C1 segment of cervical spinal cord (tissue), 14 donors: ENCODE data around the gene MRPS25.
A peak's percentile ranks its signal among the peaks of the same experiment; 100 is the strongest.

Source experiments
- DNase-seq, 14 donors: peaks; one replicate each; lab custom pipeline; 2025; lab: John Stamatoyannopoulos, UW

The MRPS25 gene

DNA sequence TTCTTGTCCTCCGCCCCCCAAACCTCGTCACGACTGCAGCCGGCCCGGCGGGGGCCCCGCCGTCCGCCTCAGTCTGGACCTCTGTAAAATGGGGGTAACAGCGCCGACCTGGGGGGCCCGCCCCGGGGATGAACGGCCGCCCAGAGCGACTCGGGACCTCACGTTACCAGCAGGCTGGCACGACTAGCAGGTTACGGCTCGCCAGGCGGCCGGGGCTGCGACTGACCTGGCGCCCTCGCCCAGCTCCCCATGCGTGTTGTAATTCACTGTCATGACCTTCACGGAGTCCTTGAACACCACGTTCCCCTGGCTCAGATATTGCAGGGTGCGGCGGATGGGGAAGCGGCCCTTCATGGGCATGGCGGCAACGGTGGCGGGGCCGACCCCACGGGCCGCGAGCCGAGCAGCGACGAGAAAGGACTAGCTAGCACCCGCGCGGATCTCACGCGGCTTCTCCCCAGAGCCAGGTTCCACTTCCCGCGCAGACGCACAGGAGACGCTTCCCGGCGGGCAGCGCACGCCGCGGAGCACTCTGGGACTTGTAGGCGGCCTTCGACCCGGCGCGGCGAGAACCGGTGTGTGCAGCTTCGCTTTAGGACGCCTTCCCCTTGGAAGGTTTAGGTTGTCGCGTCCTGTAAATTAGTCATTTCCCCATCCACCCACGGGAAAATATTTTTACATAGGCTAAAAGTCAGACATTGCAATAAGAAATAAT, at the start of gene MRPS25:
Gene MRPS25, minus strand, starts transcription at position 481 of the 715 bp plus-strand sequence. Its CDS starts 121 bp downstream, at position 360.
- DNase-seq: peak; percentile 55 to 90 (median 83)

DNA sequence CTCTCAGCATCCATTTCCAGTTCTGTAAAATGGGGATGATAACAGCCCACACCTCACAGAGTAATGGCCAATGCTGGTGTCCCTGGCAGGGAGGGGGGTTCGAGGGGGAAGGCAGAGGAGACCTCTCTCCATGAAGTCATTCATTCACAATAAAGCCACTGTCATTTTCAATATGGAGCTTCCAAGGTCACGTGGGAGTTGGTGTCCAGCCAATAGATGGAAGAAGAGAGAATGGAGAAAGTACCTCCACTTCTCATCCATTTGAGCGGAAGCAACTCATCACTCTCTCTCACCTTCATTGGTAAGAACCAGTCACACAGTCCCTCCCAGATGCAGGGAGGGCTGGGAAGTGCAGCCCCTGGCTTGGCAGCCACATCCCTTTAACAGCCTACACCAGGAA, 48.8 kb upstream of the MRPS25 start:
- DNase-seq: no peak

DNA sequence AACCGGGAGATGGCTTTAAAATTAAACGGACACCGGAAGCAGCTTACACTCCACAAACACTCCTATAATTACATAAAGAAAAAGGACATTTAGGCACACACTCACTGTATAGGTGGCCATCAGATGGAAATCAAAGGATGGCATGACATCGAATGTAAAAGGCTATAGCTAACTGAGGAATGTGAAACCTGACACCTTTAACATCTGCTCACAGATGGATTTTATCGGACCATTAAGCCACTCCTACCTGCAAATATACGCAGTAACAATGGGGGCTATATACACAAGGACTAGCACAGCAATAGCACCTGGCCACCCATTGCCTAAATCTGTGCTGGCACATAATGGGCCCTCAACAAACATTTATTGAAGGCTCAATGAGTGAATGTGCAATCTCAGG, 48.4 kb upstream of the MRPS25 start:
- no peak for DNase-seq

- DNase-seq: no peak
Observed at GRCh38 chr3:15112011-15112410, 46.9 kb upstream of the MRPS25 start.

DNA sequence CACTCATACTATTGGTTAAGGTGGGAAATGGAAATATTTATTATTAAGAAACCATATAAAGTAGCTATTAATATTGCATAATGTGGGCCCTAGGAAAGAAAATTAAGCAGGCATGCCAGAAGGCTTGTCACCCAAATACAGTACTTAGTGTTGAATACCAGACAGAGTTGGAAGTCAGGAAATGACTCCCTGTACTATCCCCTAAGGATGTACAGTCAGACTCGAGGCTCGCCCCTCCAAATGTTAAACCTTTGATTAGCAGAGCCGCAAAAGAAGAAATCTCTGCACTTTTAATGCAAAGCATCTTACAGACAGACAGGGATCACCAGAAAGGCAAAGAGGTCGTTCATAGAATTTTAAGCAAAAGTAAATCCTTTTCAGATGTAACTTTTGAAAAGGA, 45.1 kb upstream of the MRPS25 start:
- DNase-seq: no peak

DNA sequence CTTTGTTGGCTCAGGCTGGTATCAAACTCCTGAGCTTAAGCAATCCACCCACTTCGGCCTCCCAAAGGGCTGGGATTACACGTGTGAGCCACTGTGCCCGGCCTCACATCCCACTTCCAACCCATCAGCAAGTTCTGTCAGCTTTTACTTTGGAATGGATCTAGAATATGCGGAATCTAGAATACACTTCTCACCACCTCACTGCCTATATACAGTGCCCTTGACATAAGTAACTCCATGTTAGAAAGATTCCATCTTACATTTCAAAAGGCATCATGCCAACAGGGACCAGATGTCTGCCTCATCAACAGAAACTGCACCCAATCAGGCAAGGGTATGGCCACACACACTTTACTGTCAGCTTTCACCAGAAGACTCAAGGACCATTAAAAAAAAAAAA, 43.8 kb upstream of the MRPS25 start:
- DNase-seq: no peak

GRCh38 chr3:15108082-15108545, 43.0 kb upstream of the MRPS25 start:
- peak in 13 of 14 donors; percentile 18 to 82 (median 51) for DNase-seq

DNA sequence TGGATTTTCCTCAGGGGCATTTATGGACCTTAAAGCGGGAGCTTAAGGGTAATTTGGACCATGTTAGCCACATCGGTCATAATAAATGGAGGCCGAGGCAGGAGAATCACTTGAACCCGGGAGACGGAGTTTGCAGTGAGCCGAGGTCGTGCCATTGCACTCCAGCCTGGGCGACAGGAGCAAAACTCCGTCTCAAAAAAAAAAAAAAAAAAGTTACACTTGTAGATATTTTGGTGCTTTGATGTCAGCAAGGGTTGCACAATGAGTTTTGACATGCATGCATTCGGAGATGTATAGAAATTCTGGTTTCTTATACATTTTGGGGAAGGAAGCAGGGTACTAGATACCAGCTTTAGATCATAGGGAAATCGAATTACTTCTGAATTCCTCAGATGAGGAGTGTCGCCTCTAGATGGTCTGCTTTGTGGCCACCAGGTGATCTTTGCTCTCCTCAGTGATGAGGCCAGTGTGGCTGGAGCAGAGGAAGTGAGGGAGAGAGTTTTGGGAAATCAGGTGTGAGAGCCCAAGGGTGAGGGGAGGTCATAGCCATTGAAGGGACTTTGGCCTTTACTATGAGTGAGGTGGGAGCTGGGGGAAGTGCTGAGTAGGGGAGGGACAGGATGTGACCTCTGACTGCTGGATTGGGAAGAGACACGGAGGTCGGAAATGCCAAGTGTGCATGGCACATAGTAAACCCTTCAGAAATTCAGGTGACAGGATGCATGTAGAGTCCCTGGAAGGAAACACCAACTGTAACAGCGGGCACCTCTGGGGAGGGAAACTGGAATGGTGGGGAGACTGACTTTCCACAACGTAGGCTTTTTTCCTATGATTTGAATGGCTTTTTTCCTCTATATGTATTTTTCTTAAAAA, 42.2 kb upstream of the MRPS25 start:
- no peak for DNase-seq

DNA sequence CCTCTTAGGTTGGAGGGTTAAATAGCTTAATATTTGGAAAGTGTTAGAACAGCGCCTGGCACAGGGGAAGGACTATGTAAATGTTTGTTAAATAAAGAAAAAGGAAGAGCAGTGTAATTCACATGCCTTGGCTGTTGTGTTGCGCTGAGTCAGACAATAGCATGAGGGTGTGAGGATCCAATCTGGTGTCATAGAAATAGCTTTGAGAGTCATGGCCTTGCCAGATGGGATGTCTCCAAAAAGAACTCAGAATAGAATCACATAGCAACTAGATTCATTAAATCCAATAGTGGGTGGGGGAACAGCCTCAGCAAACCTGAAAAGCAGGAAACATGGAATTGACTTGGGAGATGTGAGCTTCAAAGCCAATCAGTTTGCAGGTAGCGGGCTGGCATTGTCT, 37.7 kb upstream of the MRPS25 start:
- peak in 1 of 14 donors; percentile 1 for DNase-seq

DNA sequence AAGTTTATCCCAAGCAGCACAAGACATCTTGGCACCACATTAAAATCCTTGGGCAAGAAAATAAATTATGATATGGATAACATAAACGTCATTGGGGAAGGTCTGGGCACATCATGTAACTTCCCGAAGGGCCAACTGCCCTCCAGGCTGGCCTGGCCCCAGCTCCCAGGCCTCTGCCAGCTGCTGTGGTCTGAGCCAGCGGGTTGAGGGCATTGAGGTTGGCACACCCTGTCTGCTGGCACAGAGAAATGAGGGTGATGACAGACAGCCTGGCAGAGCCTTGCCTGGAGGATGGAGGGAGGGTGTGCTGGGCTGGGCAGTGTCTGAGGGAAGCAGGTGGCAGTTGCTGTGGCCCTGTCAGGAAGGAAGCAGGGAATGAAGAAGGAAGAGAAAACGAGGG, 37.1 kb upstream of the MRPS25 start:
- peak in 11 of 14 donors; percentile 2 to 80 (median 47) for DNase-seq

DNA sequence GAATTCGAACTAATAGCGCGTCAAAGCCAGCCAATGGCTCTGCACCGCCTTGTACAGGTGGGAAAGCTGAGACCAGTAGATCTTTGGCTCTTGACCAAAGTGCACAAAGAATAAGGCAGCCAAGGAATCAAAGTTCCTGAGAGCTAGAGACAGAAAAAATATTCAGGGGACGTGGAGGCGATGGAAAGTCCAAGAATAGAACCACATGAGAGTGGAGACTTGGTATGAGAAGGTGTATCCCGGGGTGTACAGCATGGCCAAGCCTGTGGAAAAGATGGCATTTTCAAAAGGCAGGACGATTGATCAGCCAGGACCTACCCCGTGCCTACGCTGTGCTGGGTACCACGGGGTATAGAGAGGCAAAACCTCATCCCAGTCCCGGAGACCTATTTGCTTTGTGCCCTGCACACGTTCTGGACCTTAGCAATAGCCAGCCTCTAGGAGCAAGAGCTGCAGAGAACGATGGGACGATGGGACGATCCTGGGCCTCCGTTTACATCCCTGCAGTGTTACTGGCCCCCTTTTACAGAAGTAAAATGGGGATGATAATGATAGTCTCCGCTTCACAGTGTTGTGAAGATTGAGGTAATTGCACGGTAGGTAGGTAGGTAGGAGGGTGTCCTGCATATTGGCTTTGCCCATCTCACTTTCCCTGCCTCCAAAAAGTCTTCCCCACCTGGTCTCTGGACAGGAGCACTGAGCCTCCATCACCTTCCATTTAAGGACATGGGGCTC, 34.4 kb upstream of the MRPS25 start:
- peak in 3 of 14 donors; percentile 55 to 66 (median 60) for DNase-seq

DNA sequence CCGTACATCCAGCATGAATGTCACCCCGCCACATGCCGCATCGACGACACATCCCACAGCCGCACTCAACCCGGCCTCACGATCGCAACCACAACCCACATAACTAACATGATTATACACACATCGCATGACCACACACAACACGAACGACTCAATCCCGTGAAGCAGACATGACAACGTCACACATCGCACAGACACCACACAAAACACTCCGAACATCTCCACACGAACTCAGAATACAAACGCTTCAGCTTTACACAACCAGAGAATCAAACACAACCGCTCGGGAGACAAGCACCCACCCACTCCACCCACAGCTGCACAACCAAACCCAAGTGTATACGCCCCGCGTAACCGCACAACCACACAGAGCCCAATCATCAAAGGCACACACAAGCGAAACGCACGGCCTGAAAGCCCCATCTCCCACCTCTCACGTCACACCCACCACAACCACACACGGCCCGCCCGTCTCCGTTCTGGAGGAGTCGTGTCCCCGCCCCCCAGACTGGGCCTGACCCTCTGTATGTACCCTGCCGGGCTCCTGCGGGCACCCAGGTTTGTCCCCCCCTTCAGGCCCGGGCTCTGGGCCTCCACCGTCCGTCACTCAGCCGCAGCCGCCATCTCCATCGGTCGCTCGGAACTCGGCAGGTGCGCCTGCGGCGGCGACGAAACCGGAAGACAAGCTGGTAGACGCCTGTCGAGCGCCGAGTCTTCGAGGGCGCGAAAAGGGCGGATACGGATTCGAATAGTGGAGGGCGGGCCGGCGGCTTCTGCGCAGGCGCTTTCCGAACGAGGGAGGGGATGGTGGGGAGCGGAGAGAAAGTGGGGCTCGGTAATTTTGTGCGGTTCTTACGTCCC, 33.6 kb upstream of the MRPS25 start, which contains the start of gene RBSN:
Gene RBSN, minus strand, starts transcription at position 646 of the 861 bp plus-strand sequence. CDS start 3,028 bp downstream, outside the sequence.
- DNase-seq: peak; percentile 52 to 95 (median 92)

DNA sequence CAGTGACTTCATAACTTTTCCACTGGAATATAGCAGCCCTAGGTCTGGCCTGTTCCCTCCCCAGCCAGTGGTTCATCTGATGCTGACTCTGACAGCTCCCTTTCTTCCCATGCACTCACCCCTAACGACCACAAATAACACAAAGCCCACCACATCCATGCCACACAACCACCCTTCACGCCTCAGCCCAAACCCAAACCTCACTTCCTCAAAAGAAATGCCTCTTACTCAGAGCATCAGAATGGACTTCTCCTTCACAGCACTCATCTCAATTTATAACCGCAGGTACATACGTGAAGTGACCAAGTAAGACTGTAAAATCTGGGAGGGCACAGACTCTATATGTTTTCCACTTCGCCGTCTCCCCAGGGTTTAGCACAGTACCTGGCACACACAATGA, 32.8 kb upstream of the MRPS25 start:
- DNase-seq: no peak

DNA sequence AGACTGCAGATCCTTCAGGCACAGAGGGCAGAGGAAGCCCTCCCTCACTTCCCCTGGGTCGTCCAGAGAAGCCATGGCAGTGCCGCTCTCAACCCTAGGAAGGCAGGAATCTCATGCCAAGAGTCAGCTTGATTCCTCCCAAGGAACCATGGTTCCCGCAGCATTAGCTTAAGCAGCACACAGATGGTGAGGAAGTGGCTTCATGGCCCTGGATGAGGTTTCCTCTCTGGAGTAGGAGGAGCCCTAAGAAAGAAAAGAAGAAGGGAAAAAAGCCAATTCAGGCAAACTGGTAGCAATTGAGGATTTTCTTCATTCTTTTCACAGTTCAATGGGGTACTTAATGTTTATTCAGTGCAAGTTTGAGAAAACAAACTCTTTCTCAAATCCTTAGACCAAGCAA, 30.9 kb upstream of the MRPS25 start:
- peak in 4 of 14 donors; percentile 6 to 26 (median 19) for DNase-seq

DNA sequence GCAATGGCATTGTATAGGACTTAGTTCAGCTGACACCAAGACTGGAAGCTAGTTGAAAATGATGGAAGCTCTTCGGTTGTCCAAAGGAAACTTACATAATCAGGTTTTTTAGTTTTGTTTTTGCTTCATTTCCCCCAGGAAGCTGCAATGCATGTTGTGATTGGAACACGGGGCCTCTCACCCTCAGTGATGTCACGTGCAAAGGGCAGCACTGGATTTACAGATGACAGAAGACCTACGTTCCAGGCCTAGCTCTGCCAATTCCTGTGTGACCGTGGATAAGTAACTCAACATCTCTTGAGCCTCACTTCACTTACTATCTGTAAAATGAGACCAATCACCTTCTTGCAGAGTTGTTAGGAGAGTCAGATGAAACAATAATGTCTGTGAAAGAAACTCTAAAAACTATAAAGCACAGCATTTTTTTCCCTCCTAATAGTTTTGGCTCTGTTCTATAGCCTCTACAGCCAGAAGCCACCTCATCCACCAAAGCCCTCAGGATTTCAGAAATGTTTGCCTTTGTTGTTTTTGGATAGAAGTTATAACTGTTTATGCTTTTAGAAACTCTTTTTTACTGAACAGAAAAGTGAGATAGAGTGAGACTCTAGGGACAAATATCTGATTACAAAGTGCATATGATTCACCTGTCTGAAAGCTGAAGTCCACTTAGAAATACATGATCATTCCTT, 29.2 kb upstream of the MRPS25 start:
- no peak for DNase-seq

DNA sequence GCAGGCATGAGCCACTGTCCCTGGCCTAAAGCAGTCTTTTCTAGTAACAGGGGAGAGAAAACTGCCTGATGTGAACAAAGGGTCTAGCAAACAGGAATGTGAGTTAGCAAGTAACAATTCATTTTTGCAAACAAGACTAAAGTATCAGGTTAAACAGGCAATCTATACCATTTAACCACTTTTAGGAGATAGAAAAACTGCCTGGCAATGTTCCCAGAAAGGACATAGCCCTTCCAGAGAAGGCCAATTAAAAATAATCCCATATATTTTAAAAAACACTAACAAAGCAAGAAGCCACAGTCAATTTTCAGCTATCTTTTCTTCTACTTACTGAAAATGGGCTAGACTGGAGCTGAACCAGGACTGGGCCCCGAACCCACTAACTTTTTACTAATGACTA, 27.6 kb upstream of the MRPS25 start:
- DNase-seq: no peak

DNA sequence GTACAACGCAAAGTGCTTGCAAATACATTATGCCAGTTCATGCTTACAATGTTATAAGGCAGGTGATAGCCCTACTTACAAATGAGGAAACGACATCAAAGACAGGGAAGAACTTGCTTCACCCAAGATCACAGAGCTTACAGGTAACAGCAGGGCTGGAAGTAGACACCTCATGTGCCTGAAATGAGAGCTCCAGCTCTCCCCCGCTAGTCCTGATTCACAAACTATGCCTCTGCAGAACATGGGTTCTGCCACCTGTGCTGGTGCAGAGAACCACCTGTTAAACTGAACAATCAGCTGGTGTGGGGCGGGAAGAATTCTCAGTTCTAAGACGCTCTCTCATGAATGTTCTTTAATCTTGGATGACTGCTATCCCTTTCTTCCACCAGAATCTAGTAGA, 26.5 kb upstream of the MRPS25 start:
- no peak for DNase-seq

- no peak for DNase-seq
Observed at GRCh38 chr3:15089201-15089600, 24.1 kb upstream of the MRPS25 start.

DNA sequence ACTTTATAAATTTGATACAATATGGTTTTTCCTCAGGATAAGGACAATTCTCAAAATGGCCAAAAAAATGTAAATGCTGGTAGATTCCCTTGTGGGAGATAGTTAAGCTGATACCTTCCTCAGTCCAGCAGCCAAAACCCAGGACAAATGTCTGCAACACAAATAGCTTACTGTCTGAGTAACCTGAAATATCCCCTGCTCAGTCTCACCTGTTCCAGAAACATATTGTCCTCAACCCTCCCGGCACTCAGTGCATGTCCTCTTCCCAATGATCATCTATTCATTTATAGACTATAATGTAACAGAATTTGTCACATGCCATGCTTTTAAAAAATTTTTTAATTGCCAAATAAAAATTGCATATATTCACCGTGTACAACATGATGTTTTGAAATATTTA, 21.6 kb upstream of the MRPS25 start:
- no peak for DNase-seq

DNA sequence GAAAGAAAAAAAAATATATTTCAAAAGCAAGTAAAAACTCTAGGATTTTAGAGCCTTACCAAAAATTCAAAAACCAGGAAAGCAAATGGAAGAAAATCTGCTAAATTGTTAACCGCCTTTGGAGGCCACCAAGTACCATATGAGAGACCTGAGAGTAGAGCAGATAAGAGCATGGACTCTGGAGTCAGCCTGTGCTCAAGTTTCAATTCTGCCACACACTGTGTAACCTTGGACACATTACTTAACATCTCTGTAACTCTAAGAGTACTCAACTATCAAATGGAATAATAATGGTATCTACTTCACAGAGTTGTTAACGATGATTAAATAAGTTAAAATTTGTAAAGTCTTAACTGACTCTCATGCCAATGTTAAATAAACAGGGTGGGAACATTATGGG, 21.1 kb upstream of the MRPS25 start:
- no peak for DNase-seq
